Kidney capillary endothelial cell (primary cell): ENCODE results near the gene NLGN1.
"Not testable (repeated sequence)": the region's sequence is repeated elsewhere in the genome, so short reads cannot be mapped to it uniquely, and the experiment has no call there.

Experiments
- DNase-seq: peaks from one replicate; pipeline ENCODE4 v3.0.0-alpha.2; 2018; ENCODE audit warnings: low spot score

The NLGN1 gene

DNA sequence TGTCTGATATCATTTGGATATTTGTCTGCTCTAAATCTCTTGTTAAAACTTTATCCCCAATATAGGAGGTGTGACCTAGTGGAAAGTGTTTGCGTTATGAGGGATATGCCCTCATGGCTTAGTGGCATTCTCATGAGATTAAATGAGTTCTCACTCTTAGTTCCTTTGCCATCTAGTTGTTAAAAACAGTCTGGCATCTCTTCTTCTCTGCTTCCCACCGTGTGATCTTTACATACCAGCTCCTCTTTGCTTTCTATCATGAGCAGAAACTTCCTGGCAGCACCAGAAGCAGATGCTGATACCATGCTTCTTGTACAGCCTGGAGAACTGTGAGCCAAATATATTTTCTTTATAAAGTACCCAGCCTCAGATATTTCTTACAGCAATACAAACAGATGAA is 33.0 kb downstream of the NLGN1 start:
- no peak for DNase-seq

DNA sequence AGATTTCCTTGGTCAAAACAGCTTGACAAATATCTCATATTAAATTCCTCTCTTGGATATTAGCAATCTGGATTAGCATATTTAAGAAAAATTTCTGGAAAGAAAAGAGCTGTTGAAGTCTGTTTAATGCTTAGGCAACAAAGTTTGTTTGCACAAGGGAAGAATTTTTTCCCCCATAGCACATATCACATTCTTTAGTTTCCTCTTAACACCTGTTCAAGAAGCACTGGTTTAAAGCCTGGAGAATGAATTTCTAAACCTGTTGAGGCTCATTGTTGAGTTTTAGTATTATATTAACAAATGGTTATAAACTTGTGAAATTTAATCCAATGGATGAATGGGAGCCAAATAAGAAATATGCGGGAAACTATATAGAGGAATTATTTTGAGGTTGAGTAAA is 41.5 kb downstream of the NLGN1 start:
- DNase-seq: no peak

DNA sequence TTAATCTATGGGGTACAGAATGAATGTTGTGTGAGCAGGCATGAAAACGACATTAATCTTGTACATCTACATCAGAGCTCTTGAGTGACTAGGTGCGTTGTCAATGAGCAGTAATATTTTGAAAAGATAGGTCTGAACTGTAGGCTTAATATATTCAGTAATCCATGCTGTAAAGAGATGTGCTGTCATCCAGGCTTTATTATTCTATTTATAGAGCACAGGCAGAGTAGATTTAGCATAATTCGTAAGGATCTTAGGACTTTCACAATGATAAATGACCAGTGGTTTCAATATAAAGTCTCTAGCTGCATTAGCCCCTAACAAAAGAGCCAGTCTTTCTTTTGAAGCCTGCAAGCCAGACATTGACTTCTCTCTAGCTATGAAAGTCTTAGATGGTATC is 43.0 kb downstream of the NLGN1 start:
- no peak for DNase-seq

DNA sequence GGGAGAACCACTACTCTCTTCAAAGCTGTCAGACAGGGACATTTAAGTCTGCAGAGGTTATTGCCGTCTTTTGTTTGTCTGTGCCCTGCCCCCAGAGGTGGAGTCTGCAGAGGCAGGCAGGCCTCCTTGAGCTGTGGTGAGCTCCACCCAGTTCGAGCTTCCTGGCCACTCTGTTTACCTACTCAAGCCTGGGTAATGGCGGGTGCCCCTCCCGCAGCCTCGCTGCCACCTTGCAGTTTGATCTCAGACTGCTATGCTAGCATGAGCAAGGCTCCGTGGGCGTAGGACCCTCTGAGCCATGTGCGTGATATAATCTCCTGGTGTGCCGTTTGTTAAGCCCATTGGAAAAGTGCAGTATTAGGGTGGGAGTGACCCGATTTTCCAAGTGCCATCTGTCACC is 54.0 kb downstream of the NLGN1 start:
- DNase-seq: not testable (repeated sequence)

DNA sequence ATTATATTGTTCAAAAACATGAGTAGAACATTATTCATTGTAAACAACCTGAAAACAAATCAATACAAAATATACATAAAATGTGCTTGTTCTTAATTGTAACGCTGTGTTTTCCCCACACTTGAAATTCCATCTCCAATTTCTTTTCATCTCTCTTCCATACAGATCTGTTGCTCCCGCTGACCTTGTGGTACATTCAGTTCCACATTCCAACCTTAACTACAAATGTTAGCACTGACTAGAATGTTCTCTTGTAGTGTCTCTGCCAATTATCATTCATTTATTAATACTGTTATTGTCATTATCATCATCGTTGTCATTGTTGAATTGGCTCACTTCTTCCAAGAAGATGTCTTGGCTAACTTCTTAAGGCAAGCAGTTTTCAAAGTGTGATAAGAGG is 65.7 kb downstream of the NLGN1 start:
- DNase-seq: no peak

DNA sequence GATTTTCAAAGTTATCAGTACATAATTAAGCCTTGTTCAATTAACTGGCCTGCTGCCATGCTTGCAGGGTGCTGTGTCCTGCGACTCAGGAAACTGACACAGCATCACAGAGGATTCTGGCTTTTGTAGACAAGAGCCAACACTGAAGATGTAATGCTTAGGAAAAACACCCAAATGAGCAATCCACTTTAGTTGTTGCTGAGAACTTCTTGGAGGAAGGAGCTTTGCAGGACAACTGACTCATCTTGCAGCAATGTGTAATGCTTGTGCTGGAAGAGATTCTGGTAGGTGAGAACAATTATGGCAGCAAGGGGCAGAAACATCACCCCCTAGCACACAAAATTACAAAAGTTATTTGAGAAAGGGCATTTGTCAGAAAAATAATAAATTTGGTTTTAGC is 67.6 kb downstream of the NLGN1 start:
- peak; percentile 21 for DNase-seq

DNA sequence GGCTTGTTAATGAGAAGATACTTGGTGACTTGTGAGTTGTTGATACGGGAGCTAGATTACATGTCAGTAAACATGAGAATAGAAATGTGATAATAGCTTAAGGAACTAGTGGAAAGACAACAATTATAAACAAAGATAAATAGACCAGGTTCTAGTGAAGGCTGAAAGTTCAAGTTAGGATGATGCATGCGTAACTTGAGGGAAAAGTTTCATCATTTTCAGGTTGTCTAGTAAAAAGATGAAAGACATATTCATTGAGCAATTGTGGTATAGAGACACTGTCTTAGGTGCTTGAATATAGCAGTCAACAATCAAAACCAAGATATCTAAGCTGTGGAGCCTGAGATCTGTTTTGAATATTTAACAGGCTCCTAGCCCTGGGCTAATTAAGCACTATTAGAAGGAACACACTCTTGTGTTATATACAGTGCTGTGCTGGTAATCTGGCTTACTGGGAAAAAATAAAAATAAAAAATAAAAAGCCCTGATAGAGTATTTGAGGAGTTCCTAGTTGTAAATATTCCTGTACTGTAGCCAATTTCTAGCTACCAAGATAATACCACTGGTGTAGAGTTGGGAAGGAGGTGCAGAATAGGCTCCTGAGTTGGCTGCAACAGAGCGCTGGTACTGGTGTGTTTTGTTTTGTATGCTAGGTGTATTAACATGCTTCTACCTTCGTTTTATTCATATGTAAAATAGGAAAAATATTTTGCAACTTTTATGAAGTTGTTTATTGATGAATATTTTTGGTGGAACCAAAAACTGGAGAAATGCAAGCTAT is 68.5 kb downstream of the NLGN1 start:
- DNase-seq: no peak

DNA sequence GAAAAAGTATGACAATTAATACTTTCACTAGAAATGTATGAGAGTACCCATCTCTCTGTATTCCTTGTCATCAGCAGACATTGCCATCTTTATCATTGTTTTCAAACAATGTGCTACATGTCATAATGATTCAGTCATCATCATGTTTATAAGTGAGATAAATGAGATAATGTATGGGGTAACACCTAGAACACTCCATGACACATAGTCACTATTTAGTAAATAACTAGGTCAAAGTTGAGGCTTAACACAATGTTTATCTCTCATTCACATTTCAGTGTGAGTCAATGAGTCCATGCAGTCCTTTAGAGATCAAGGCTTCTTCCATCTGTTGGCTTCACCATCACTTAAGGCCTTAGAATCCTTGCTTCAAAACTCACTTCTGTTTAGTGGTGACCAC is 70.0 kb downstream of the NLGN1 start:
- DNase-seq: no peak

DNA sequence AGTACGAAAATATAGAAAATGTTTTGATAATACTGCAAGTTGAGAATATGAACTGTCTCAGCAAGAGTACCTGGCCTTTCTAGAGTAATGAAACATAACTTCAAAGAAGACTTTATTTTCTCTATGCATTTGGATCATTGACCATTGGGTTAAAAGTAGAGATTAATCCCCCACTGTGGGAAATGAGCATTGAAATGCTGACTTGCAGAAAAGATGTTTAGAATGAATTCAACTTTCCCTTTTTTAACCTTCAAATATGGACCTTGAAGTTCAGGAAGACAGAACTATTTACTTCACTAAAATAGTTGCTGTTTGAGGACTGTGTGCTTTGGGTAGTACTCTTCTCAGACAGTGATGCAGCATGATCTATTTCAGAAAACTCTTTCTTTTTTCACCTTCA is 75.7 kb downstream of the NLGN1 start:
- no peak for DNase-seq

DNA sequence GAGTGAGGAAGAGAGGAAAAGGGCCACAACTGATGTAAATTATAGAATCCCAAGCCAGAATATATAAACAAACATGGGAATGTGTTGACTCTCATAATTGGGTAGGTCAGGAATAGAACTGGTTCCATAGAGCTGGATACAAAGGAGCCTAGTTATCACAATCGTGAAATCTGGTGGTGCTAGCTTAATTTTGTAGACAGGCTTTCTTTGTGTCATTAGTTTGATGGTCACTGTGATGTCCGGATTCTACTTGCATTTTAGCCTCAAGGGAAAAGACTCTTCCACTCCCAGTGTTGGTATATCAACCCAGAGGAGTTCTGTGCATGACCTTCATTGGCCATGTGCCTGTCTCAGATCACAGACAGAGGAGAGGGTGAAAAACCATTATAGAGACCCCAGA is 81.8 kb downstream of the NLGN1 start:
- no peak for DNase-seq

DNA sequence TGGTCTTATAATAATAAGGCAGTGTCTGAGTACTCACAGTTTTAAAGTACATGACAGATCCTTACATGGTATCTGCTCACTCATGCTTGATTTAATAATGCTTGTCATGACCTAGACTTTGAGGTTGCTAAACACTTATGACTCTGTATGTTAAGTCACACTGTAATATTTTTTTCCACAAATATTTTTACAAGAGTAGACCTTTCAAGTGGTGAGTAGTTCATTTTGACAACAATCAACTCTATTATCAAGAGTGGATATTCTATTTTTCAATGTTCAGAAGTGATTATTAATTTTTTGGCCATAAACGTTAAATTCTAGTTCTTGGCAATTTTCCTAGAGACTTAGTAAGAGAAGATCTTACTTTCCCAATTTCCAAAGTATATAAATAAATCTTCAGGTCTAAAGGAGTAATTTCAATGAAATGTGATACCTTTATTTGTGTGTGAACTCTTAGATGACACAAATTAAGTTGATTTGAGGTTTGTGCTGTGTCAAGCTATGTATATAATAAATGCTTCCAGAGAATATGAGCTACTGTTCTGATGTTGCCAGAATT is 104.5 kb downstream of the NLGN1 start:
- DNase-seq: no peak

DNA sequence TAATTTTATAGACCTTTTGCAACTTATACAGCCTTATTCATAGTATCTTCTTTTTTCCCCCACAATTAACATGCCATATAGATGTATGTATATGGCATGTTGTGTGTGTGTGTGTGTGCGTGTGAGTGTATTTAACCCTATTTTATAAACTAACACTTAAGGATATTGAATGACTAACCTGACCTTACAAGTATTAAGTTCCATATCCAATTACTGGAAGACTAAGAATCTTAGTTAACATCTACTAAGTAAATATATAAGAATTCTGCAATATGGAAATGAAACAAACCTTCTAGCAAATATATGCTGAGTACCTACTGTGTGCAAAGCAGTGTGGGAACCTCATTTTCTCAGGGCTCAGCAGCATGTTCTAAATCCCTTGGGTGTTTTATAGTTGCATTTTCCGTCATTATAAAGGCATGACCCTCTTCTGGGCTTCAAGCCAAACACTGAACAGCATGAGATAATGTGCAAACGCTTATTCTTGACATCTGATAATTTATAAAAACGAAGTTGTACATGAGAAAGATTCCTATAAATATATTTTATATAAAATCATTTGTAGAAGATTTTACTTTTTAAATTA is 105.5 kb downstream of the NLGN1 start:
- no peak for DNase-seq

DNA sequence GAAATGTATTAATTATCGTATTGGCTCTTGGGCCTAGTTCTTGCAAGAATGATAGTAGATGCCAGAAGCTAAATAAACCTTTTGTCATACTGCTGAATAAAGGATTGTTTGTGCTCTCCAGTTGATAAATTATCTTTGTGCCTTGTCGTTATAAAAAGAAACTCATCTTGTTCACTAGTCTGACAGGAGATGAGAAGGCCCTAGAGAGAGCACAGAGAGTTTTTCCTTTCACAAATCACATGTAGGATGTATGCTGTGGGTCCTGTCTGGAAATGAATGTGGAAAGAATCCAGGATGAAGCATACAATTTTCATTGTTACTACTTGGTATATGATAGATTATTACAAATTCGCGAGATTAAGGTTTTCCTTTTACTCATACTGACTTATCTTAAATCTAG is 113.0 kb downstream of the NLGN1 start:
- DNase-seq: no peak

DNA sequence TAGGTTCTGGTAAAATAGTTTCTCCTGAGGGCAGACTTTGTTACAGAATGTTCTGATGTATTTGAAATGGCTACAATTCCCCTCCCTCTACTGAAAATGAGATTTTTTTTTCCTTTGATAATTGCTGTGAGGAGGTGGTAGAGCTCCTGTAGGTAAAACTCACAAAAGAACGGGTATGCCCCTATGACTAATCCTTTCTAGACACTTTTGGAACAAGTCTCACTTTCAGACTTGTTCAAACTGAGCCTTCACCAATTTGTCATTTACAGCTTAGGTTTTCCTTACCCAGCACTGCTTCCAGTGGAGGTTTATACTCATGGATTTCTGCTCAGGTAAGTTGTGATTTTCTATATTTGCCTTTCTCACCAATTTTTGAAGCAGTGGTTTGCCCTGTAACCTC is 115.6 kb downstream of the NLGN1 start:
- DNase-seq: no peak

DNA sequence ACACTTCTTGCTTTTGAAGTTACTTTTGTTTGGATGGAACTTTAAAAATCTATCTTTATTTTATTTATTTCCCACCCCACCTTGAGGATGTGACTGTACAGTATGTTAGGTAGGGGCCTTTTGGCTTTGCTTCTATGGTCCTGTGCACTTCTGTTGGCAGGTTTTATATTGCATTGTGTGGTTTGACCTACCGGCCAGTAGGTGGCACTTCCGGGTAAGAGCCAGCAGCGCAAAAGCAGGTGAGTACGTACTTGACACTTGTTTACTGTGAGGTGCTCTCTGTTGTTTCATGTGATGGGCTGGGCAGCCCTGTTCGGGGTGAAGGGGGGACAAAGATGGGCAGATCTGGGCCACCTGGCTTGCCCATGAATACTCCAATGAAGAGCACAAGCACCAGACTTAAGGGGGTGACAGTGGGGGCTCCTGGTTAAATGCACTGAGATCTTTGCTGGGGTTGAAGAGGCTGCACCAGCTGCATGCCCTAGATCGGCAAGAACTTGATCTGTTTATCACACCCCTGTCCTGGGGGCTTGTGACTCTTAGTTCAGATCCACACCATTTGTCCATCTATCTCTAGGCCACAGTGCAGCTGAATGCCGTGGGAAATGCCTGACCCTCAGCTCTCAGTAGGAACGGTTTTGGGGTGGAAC is 131.6 kb downstream of the NLGN1 start:
- no peak for DNase-seq

DNA sequence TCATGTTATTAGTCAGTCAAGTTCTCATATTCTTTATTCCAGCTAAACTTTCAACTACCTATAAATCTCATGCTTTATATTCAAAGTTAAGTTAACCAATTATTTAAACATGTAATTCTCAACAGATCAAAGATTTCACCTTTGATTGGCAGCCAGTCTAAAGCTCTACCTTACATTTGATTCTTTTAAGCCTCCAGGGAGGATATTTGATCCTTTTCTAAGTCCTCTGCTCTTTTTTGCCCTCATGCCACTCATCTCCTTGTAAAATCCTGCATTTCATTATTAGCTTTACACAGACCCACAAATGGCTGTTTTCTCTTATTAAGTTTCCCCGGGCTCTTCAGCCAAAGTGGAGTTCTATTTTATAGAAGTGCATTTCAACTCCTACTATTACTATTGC is 134.1 kb downstream of the NLGN1 start:
- DNase-seq: no peak

DNA sequence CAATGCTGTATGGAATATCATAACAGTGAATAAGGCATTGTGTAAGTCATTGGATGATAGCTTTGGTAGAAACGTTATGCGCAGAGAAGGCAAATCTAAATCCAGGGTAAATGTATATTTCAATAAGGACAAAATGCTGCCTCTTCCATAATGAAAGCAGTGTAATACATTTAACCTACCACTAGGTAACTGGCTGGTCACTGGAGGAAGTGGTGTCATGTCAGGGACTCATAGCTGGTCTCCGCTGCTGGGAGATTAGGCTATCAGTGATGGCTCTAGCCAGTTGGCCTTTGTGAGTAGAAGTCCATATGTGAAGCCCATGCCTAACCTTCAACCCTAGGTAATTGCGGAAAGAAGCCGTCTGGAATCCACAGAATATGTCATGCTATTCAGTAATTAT is 140.9 kb downstream of the NLGN1 start:
- no peak for DNase-seq

DNA sequence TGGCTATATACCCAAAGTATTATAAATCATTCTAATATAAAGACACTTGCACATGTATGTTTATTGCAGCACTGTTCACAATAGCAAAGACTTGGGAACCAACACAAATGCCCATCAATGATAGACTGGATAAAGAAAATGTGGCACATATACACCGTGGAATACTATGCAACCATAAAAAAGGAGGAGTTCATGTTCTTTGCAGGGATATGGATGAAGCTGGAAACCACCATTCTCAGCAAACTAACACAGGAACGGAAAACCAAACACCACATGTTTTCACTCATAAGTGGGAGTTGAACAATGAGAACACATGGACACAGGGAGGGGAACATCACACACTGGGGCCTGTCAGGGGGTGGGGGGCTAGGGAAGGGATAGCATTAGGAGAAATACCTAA is 148.0 kb downstream of the NLGN1 start:
- DNase-seq: not testable (repeated sequence)

DNA sequence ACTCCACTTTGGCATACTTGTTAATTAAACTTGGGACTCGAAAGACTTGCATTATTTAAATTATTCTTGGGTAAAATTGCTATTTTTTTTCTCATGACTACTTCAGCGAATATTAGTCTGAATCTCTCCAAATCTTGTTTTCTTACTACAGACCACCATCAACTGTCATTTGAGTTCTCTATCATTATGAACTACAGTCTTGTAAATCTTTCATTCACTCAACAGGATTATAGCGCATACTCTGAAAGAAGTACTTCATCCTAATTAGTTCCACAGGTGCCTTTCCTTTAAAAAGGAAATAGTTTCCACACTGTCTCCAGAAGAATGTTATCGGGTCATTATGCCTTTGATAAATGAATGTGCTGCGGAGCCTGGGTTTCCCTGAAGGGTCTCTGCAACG is 149.5 kb downstream of the NLGN1 start:
- DNase-seq: no peak

DNA sequence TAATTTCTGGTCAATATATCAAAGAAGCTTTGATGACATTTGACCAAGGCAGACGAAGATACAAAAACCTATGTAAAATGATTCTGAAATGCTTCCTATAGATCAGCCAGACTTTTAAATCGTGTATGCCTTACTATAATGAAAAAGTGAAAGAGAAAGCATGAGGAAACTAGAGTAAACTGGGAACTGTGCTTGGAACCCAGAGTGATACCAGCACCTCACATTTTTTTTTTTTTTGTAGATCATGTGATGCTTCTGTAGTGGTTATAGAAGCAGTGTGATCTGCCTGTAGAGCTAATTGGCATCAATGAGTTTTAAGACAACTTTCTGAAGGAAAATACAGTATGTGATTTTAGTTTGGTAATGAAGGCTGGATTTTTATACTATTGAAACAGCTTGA is 150.7 kb downstream of the NLGN1 start:
- no peak for DNase-seq

DNA sequence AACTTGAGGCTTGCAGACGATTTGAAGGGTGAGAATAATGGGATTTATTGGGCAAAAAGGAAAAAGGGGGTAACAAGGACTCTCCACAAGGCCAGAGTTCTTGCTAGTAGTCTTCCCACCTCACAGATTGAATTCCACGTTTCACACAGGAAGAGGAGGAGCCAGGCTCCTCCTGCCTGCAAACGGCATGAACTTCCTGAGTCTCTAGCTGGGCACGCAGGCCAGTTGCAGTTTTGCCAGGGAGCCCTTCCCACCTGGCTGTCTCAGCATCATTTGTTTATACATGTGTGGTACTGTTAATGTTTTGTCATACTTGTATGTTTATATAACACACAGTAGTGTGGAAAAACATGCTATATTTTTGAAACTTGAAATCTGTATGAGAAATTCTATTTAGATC is 155.0 kb downstream of the NLGN1 start:
- DNase-seq: no peak

DNA sequence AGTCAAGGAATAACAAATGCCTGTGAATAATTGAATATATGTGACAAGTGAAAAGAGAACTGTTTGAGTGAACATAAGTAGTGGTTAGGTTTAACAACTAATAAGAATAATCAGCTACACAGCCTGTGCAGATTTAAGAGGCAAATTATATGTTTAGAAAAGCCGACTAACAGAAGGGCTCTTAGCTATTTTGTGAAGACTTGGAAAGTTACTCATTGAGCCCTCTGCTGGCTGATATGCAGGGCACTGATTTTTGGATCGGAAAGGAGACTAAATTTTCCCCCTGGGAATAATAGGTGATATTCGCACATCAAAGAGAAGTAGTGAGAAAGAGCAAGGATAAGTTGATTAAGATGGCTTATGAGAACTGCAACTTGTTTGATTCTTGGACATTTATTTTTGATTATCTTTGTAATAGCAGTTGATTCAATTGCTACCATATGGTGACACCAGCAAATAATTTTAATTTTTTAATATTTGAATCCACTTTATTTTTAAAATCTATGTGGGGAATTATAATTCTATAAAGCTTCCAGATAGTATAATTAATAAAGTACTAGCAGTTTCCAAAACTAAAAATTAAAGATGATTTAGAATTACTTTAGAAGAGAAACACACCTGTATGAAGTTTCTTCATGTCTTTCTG is 156.2 kb downstream of the NLGN1 start:
- DNase-seq: peak; percentile 1

DNA sequence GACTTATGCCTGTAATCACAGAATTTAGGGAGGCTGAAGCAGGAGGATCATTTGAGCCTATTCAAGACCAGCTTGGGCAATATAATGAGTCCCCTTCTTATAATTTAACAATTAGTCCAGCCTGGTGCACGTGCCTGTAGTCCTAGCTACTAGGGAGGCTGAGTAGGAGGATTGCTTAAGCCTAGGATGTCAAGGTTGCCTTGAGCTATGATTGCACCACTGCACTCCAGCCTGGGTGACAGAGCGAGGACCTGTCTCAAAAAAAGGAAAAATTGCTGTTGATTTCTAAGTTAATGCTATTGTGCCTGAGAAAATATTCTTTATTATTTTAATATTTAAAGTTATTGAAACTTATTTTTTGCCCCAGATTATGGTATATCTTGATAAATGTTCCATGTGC is 159.0 kb downstream of the NLGN1 start:
- DNase-seq: no peak
